Measurements from ENCODE around the gene TIAM1. TPM values are rescaled to one million over a fixed set of nuclear protein-coding genes. Genes with fewer than 3 reads are reported as not detected.

Gene TIAM1
- total RNA-seq, 1 donor from 2014 or later = 131 TPM

- Mint-ChIP-seq H3K4me3 (ENCODE audit: unreplicated experiment) (no peak overlapping the region), H3K27me3 (ENCODE audit: unreplicated experiment) (no peaks in the 10 kb centered on the region), H3K9me3 (ENCODE audit: unreplicated experiment) (no peaks in the 10 kb centered on the region), H3K36me3 (ENCODE audit: low read depth, unreplicated experiment) (peaks cover 6% of the 10 kb centered on the region), H3K27ac (ENCODE audit: unreplicated experiment) (no peak overlapping the region), H3K4me1 (ENCODE audit: unreplicated experiment) (peaks cover 15% of the 10 kb centered on the region)
- TF ChIP-seq CTCF (IDR thresholded peaks at IDR 0.05; ENCODE audit: unreplicated experiment) = no peak
- no peak for DNase-seq (ENCODE audit: low spot score)
These were observed 10.1 kb upstream of the TIAM1 start for GRCh38 chr21:31354122-31354521.

- H3K9me3 Mint-ChIP-seq (ENCODE audit: unreplicated experiment) = no peaks in the 10 kb centered on the region
- no peaks in the 10 kb centered on the region for H3K27me3 Mint-ChIP-seq (ENCODE audit: unreplicated experiment)
- no peak overlapping the region for H3K27ac Mint-ChIP-seq (ENCODE audit: unreplicated experiment)
- no peak overlapping the region for H3K4me3 Mint-ChIP-seq (ENCODE audit: unreplicated experiment)
- no peak for DNase-seq (ENCODE audit: low spot score)
- peaks cover 6% of the 10 kb centered on the region for H3K36me3 Mint-ChIP-seq (ENCODE audit: low read depth, unreplicated experiment)
- no peak for TF ChIP-seq CTCF (IDR thresholded peaks at IDR 0.05; ENCODE audit: unreplicated experiment)
- H3K4me1 Mint-ChIP-seq (ENCODE audit: unreplicated experiment) = peaks cover 17% of the 10 kb centered on the region
These were observed 8.8 kb upstream of the TIAM1 start for GRCh38 chr21:31352836-31353235.

GRCh38 chr21:31351960-31352359, 7.9 kb upstream of the TIAM1 start:
- Mint-ChIP-seq H3K27ac (ENCODE audit: unreplicated experiment) (no peak overlapping the region), H3K36me3 (ENCODE audit: low read depth, unreplicated experiment) (peaks cover 6% of the 10 kb centered on the region), H3K4me3 (ENCODE audit: unreplicated experiment) (no peak overlapping the region), H3K27me3 (ENCODE audit: unreplicated experiment) (no peaks in the 10 kb centered on the region), H3K4me1 (ENCODE audit: unreplicated experiment) (peaks cover 23% of the 10 kb centered on the region), H3K9me3 (ENCODE audit: unreplicated experiment) (no peaks in the 10 kb centered on the region)
- no peak for DNase-seq (ENCODE audit: low spot score)
- TF ChIP-seq CTCF (IDR thresholded peaks at IDR 0.05; ENCODE audit: unreplicated experiment) = no peak

GRCh38 chr21:31351438-31351837, 7.4 kb upstream of the TIAM1 start:
- no peak for TF ChIP-seq CTCF (IDR thresholded peaks at IDR 0.05; ENCODE audit: unreplicated experiment)
- Mint-ChIP-seq H3K27me3 (ENCODE audit: unreplicated experiment) (no peaks in the 10 kb centered on the region), H3K4me1 (ENCODE audit: unreplicated experiment) (peaks cover 25% of the 10 kb centered on the region), H3K27ac (ENCODE audit: unreplicated experiment) (no peak overlapping the region), H3K36me3 (ENCODE audit: low read depth, unreplicated experiment) (peaks cover 6% of the 10 kb centered on the region), H3K9me3 (ENCODE audit: unreplicated experiment) (no peaks in the 10 kb centered on the region), H3K4me3 (ENCODE audit: unreplicated experiment) (no peak overlapping the region)
- no peak for DNase-seq (ENCODE audit: low spot score)

GRCh38 chr21:31349208-31349607, 5.1 kb upstream of the TIAM1 start:
- Mint-ChIP-seq H3K27me3 (ENCODE audit: unreplicated experiment) (no peaks in the 10 kb centered on the region), H3K36me3 (ENCODE audit: low read depth, unreplicated experiment) (peaks cover 9% of the 10 kb centered on the region), H3K4me3 (ENCODE audit: unreplicated experiment) (no peak overlapping the region), H3K4me1 (ENCODE audit: unreplicated experiment) (peaks cover 31% of the 10 kb centered on the region), H3K9me3 (ENCODE audit: unreplicated experiment) (no peaks in the 10 kb centered on the region), H3K27ac (ENCODE audit: unreplicated experiment) (no peak overlapping the region)
- DNase-seq (ENCODE audit: low spot score) = no peak
- TF ChIP-seq CTCF (IDR thresholded peaks at IDR 0.05; ENCODE audit: unreplicated experiment) = no peak
